ENCODE data around the gene TRIO.

The TRIO gene

DNA sequence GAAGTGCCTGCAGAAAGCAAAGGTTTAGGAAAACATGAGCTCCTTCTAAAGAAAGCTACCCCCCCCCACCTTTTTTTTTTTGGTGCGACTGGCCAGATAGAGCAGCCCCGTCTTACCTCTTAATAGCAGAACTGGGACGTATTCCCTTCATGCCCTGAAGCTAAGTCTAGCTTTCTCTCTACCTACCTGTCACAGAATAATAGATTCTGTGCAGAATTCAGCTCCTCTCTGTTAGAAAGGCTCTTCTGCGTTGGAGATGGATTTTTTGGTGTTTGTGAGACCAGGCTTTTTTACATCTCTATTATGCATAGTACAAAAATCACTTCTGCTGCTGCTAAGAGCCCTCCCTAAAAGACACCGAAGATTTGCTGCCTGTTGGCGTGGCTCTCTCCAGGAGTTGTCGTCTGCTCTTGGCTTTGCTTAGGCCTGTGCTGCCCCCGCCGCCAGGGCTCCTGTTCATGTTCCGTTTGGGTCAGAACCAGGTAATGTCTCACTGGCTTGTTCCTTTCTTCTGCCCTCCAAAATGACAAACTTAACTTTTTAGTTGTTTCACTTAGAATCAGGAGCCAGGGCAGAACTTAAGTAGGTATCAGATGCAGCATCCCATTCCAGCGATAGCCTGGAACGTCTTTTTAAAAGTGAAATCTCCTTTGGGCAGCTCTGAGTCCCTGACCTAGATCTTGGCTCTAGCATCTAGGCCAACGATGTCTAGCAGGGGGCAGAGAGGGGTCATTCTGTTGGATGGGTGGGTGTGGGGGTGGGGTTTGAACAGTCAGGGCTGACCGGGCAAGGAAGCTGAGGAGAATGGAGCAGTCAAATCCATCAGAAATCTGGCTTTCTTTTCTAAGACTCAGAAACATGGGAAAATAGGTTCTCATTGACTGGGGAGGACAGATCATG lies 2.5 kb downstream of the TRIO start:
- peak overlapping the region; percentile 94 to 97 for H3K4me3 ChIP-seq (replicated peaks in 1 of 2; ENCODE audit: low read depth in 2 of 2, low read length in 2 of 2)
- TF ChIP-seq, protein P1, sequence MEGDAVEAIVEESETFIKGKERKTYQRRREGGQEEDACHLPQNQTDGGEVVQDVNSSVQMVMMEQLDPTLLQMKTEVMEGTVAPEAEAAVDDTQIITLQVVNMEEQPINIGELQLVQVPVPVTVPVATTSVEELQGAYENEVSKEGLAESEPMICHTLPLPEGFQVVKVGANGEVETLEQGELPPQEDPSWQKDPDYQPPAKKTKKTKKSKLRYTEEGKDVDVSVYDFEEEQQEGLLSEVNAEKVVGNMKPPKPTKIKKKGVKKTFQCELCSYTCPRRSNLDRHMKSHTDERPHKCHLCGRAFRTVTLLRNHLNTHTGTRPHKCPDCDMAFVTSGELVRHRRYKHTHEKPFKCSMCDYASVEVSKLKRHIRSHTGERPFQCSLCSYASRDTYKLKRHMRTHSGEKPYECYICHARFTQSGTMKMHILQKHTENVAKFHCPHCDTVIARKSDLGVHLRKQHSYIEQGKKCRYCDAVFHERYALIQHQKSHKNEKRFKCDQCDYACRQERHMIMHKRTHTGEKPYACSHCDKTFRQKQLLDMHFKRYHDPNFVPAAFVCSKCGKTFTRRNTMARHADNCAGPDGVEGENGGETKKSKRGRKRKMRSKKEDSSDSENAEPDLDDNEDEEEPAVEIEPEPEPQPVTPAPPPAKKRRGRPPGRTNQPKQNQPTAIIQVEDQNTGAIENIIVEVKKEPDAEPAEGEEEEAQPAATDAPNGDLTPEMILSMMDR (IDR thresholded peaks at IDR 0.05; ENCODE audit: low read depth, low read length) = no peak
- DNase-seq (ENCODE audit: low read depth in 2 of 2) = no peak

DNA sequence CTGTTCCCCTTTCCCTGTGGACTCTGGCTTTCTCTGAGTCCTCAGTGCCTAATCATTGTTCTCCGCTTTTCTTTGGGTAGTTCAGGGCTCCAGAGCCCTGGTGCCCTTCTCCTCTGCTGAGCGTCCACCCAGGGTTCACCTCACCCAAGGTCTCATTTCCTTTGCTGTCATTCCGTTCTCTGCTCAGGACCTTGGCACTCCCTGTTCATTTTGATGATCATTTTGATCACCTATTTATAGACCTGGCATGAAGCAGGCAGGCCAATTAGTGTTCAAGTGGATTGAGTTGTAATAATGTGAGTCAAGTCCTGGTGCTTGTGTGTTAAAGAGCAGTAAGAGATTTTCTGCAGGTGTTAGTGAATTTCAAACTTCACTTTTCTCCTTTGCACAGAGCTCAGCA lies 3.6 kb downstream of the TRIO start:
- peak overlapping the region in 1 of 2 donors; percentile 94 for H3K4me3 ChIP-seq (replicated peaks in 1 of 2; ENCODE audit: low read depth in 2 of 2, low read length in 2 of 2)
- TF ChIP-seq, protein P1 (IDR thresholded peaks at IDR 0.05; ENCODE audit: low read depth, low read length) = no peak
- DNase-seq (ENCODE audit: low read depth in 2 of 2) = no peak

DNA sequence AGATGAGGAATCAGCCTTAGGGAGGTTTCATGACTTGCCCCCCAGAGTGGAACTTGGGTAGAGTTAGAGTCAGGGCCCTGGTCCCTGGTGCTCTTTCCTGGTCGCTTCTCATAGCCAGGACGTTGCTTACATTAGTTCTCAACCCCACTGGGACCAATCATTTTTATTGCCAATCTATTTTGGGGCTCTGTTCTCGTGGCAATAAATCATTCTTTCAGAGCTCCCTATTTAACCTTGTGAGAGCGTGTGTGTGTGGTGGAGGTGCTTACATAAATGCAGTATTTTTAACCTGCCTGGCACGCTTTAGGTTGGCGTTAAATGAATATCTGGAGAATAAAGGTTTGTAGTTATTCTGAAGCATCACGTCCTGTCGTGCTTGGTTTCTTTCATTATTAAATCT lies 4.1 kb downstream of the TRIO start:
- no peak for DNase-seq (ENCODE audit: low read depth in 2 of 2)
- H3K4me3 ChIP-seq (replicated peaks in 1 of 2; ENCODE audit: low read depth in 2 of 2, low read length in 2 of 2) = peak overlapping the region in 1 of 2 donors; percentile 94
- TF ChIP-seq, protein P1 (IDR thresholded peaks at IDR 0.05; ENCODE audit: low read depth, low read length) = no peak

DNA sequence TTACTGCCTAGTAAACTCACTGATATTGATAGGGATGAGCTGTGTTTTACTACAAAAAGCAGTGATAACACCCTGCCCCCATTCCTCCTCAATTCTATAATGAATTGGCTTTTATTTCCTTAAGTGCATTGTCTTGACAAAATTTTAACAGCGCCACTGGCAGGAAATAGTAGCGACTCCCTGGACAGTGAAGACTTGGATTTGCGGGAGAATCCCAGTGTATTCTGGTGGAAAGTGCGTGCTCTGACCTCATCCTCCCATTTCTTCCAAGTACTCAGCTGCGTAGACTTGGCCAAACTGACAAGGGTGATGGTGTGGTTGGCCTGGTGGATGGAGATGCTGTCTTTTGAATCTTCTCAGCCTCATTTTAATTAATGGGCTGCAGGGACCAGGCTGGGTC lies 5.3 kb downstream of the TRIO start:
- TF ChIP-seq, protein P1 (IDR thresholded peaks at IDR 0.05; ENCODE audit: low read depth, low read length) = no peak
- DNase-seq (ENCODE audit: low read depth in 2 of 2) = no peak
- H3K4me3 ChIP-seq (replicated peaks in 1 of 2; ENCODE audit: low read depth in 2 of 2, low read length in 2 of 2) = peak overlapping the region in 1 of 2 donors; percentile 5

DNA sequence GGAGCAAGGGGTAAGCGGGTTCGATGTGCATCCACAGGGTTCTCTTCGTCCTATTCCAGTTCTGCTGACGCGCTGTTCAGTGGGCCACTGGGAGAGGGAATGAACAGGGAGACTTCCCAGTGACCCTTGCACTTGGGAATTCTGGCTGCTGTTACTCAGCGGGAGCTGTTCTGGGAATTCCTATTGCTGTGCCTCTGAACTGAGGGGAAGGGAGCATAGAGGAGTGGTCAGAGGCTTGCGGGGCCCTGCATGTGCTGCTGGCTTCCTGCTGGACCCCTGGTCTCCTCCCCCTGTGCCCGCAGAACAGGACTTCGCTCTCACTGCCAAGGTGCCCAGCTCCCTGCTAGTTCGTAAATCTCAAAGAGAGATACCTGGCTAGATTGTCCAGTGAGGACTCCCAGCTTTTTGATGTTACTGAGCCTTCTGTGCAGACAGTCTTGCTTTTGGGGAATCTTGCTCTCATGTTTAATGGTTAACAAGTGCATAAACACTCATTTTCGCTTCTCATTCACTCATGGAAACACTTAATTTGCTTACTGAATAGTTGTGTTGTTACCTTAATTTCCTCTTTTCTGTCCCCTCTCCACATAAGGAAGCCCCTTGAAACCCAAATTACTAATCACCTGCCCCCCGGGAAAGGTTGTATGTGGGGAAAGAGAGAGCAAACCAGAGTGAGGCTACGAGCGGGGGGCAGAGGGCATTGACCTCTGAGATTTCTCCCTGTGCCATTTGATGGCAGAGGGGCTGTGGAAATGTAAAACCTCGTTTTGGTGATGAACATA lies 5.9 kb downstream of the TRIO start:
- H3K4me3 ChIP-seq (replicated peaks in 1 of 2; ENCODE audit: low read depth in 2 of 2, low read length in 2 of 2) = peak overlapping the region in 1 of 2 donors; percentile 5
- DNase-seq (ENCODE audit: low read depth in 2 of 2) = no peak
- TF ChIP-seq, protein P1 (IDR thresholded peaks at IDR 0.05; ENCODE audit: low read depth, low read length) = no peak

DNA sequence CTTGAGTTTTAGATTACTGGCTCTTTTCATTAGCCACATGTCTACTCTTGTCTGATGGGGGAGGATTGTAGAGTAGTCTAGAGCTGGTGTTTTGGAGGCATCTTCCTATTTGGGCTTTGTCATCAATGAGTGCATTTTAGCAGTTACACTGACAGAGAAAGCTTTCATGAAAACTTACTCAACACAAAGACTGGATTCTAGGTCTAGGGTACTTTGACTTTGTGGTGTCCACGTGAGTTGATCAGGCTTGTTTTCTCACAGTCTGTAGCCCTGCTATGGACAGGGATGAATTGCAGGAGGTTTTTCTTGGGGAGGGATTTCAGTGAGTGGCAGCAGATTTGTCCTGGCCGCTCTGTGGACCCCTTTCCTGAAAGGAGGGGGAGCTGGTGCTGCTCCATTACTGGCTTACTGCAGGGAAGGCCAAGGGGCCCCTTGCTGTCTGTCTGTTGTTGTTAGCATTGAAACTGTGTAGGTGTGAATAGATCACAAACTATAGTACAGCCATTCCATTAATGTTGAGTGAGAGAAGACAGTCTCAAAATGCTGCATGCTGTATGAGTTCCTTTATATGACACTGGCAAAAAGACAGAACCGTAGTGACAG lies 6.6 kb downstream of the TRIO start:
- TF ChIP-seq, protein P1 (IDR thresholded peaks at IDR 0.05; ENCODE audit: low read depth, low read length) = no peak
- DNase-seq (ENCODE audit: low read depth in 2 of 2) = no peak
- no peak overlapping the region for H3K4me3 ChIP-seq (replicated peaks in 1 of 2; ENCODE audit: low read depth in 2 of 2, low read length in 2 of 2)

Data from cardiac fibroblast (primary cell).